WTC11 (cell line): Measurements from ENCODE around the gene ATRX. TPM values are rescaled to one million over a fixed set of nuclear protein-coding genes. Genes with fewer than 3 reads are reported as not detected.

Experiments used
- ATAC-seq: fragments of 200-7000 bp; cut with Tn5 transposase; 2 replicates; pipeline ENCODE4 v1.10.0; 2021; ENCODE audit warnings: mild to moderate bottlenecking, moderate library complexity
- CTCF ChIA-PET: fragments of 300-600 bp; sonication (Branson Sonifier 250); formaldehyde crosslinking; loops from one replicate; lab custom pipeline; 2021; ENCODE audit warnings: antibody characterized with exemption; lab: Charles Lee
- POLR2A ChIA-PET: fragments of 350-600 bp; sonication (Branson Sonifier 250); formaldehyde crosslinking; loops from one replicate; lab custom pipeline; 2021; ENCODE audit warnings: antibody characterized with exemption; lab: Charles Lee
- DNase-seq: peaks from one replicate; pipeline ENCODE4 v3.0.0; 2021; ENCODE audit warnings: low spot score
- H3K27ac Mint-ChIP-seq: 2 replicates; pipeline ENCODE4 v1.8.0; 2021; ENCODE audit warnings: mixed read lengths
- H3K27me3 Mint-ChIP-seq: 2 replicates; pipeline ENCODE4 v1.8.0; 2021; ENCODE audit warnings: low read depth, mild to moderate bottlenecking, moderate library complexity, mixed read lengths
- H3K36me3 Mint-ChIP-seq: 2 replicates; pipeline ENCODE4 v1.8.0; 2021; ENCODE audit warnings: mixed read lengths
- H3K4me1 Mint-ChIP-seq: 2 replicates; pipeline ENCODE4 v1.8.0; 2022; ENCODE audit warnings: mixed read lengths
- H3K4me3 Mint-ChIP-seq: 2 replicates; pipeline ENCODE4 v1.8.0; 2021; ENCODE audit warnings: mild to moderate bottlenecking, moderate library complexity, mixed read lengths
- H3K9me3 Mint-ChIP-seq: 2 replicates; pipeline ENCODE4 v1.8.0; 2021; ENCODE audit warnings: mixed read lengths
- ATF2 ChIP-seq: sonication (generic); formaldehyde crosslinking; IDR thresholded peaks from 2 replicates; pipeline ENCODE4 v1.8.1; 2022; ENCODE audit warnings: low read depth, missing genetic modification reagents, borderline replicate concordance
- CTCF ChIP-seq: fragments of 200-600 bp; IDR thresholded peaks from 2 replicates; pipeline ENCODE4 v1.8.0; 2022; ENCODE audit warnings: antibody characterized with exemption
- FOXK1 ChIP-seq: sonication (generic); formaldehyde crosslinking; IDR thresholded peaks from 2 replicates; pipeline ENCODE4 v1.8.0; 2022; ENCODE audit warnings: mild to moderate bottlenecking, moderate library complexity, missing genetic modification reagents
- GABPB1 ChIP-seq: sonication (generic); formaldehyde crosslinking; IDR thresholded peaks from 2 replicates; pipeline ENCODE4 v1.8.1; 2023; ENCODE audit warnings: mild to moderate bottlenecking, missing genetic modification reagents
- HMGA2 ChIP-seq: fragments of 250-450 bp; sonication (Bioruptor Pico); IDR thresholded peaks from 2 replicates; pipeline ENCODE4 v1.4.0; 2021; ENCODE audit warnings: mild to moderate bottlenecking, moderate library complexity
- IRF2 ChIP-seq: sonication (generic); formaldehyde crosslinking; IDR thresholded peaks from 2 replicates; pipeline ENCODE4 v1.8.0; 2022; ENCODE audit warnings: low read depth, missing genetic modification reagents, borderline replicate concordance
- KAT7 ChIP-seq: sonication (generic); formaldehyde crosslinking; IDR thresholded peaks from 2 replicates; pipeline ENCODE4 v1.8.1; 2023; ENCODE audit warnings: missing genetic modification reagents, mild to moderate bottlenecking, borderline replicate concordance
- MAX ChIP-seq: sonication (generic); formaldehyde crosslinking; IDR thresholded peaks from 2 replicates; pipeline ENCODE4 v1.8.0; 2022; ENCODE audit warnings: mild to moderate bottlenecking, missing genetic modification reagents
- NFATC4 ChIP-seq: fragments of 250-450 bp; sonication (Bioruptor Pico); IDR thresholded peaks from 2 replicates; pipeline ENCODE4 v1.9.0; 2021; ENCODE audit warnings: mild to moderate bottlenecking
- OVOL2 ChIP-seq: fragments of 250-450 bp; sonication (Bioruptor Pico); IDR thresholded peaks from 2 replicates; pipeline ENCODE4 v1.9.0; 2021; ENCODE audit warnings: mild to moderate bottlenecking, borderline replicate concordance
- PRDM15 ChIP-seq: sonication (generic); formaldehyde crosslinking; IDR thresholded peaks from 2 replicates; pipeline ENCODE4 v1.8.0; 2022; ENCODE audit warnings: missing genetic modification reagents
- RORB ChIP-seq: fragments of 250-450 bp; sonication (Bioruptor Pico); IDR thresholded peaks from 2 replicates; pipeline ENCODE4 v1.9.0; 2021; ENCODE audit warnings: mild to moderate bottlenecking
- SMAD4 ChIP-seq: sonication (generic); formaldehyde crosslinking; IDR thresholded peaks from 2 replicates; pipeline ENCODE4 v1.8.0; 2022; ENCODE audit warnings: mild to moderate bottlenecking, missing genetic modification reagents
- TCF7 ChIP-seq: sonication (generic); formaldehyde crosslinking; IDR thresholded peaks from 2 replicates; pipeline ENCODE4 v1.8.0; 2022; ENCODE audit warnings: mild to moderate bottlenecking, low read depth, missing genetic modification reagents, moderate library complexity
- TEAD4 ChIP-seq: sonication (generic); formaldehyde crosslinking; IDR thresholded peaks from 2 replicates; pipeline ENCODE4 v1.8.0; 2022; ENCODE audit warnings: mild to moderate bottlenecking, missing genetic modification reagents
- ZNF138 ChIP-seq: sonication (generic); formaldehyde crosslinking; conservative IDR thresholded peaks from 2 replicates; pipeline ENCODE4 v1.8.1; 2022; ENCODE audit warnings: mild to moderate bottlenecking, moderate library complexity, missing genetic modification reagents
- total RNA-seq: library from RNA; stranded (reverse); gene quantifications from 3 replicates; pipeline ENCODE4 v1.2.3, GENCODE V29; 2021
- TF ChIP-seq, protein P1 (sequence below): sonication (generic); formaldehyde crosslinking; IDR thresholded peaks from 2 replicates; pipeline ENCODE4 v1.8.0; 2023; ENCODE audit warnings: missing genetic modification reagents
- TF ChIP-seq, protein P2 (sequence below): sonication (generic); formaldehyde crosslinking; IDR thresholded peaks from 2 replicates; pipeline ENCODE4 v1.8.1; 2023; ENCODE audit warnings: mild to moderate bottlenecking, missing genetic modification reagents, borderline replicate concordance
- TF ChIP-seq, protein P3 (sequence below): fragments of 250-450 bp; sonication (Bioruptor Pico); IDR thresholded peaks from 2 replicates; pipeline ENCODE4 v1.9.0; 2021; ENCODE audit warnings: mild to moderate bottlenecking

ATRX gene
- total RNA-seq, 1 experiment from 2014 or later: 96.6 TPM

DNA sequence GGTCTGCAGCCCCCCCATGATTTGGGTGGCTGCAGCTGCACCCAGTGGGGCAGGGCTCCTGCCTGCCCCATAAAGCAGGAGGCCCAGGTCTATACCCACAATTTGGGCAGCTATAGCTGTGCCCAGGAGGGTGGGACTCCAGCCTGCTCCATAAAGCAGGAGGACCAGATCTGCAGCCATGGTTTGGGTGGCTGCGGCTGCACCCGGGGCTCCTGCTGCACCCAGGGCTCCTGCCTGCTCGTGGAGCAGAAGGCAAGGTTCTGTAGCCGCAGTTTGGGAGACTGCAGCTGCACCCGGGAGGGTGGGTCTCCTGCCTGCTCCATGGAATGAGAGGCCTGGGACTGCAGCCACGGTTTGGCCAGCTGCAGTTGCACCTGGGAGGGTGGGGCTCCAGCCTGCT, 81.1 kb downstream of the ATRX start (continued):
- TF ChIP-seq, protein P1, sequence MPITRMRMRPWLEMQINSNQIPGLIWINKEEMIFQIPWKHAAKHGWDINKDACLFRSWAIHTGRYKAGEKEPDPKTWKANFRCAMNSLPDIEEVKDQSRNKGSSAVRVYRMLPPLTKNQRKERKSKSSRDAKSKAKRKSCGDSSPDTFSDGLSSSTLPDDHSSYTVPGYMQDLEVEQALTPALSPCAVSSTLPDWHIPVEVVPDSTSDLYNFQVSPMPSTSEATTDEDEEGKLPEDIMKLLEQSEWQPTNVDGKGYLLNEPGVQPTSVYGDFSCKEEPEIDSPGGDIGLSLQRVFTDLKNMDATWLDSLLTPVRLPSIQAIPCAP (CRISPR knock-in tag): no peak
- no peak for TF ChIP-seq CTCF
- no peak for TF ChIP-seq MAX (CRISPR knock-in tag)

DNA sequence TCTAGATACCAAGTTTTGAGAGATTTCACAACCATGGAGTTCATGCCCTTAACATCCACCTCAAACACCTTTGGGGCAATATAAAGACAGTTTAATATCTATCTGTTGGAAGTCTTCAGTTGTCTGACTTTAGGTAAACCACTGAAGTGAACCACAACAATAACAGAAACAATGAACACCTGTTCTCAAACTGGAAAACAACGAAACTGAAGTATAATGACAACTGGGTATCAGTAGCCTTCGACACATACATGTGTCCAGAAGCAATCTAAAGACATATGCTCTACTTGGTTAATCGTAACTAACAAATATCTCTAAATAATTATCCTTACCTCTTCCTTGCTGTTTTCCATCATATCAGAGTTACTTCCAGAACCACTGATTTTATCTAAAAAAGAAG, 87.8 kb downstream of the ATRX start:
- no peak for DNase-seq
- H3K9me3 Mint-ChIP-seq: no peaks in the 10 kb centered on the region
- H3K36me3 Mint-ChIP-seq: peaks cover 7% of the 10 kb centered on the region
- no peaks in the 10 kb centered on the region for H3K4me1 Mint-ChIP-seq
- no peak for ATAC-seq
- ChIA-PET CTCF (no interaction called here), POLR2A (no interaction called here)
- no peak overlapping the region for H3K4me3 Mint-ChIP-seq
- no peaks in the 10 kb centered on the region for H3K27me3 Mint-ChIP-seq
- no peak overlapping the region for H3K27ac Mint-ChIP-seq
- TF ChIP-seq ATF2 (CRISPR knock-in tag) (no peak), TEAD4 (CRISPR knock-in tag) (no peak), SMAD4 (CRISPR knock-in tag) (no peak), OVOL2 (no peak), RORB (CRISPR knock-in tag) (no peak), ZNF138 (CRISPR knock-in tag) (no peak), FOXK1 (CRISPR knock-in tag) (no peak), TCF7 (CRISPR knock-in tag) (no peak), PRDM15 (CRISPR knock-in tag) (no peak), IRF2 (no peak), HMGA2 (no peak), KAT7 (CRISPR knock-in tag) (no peak), NFATC4 (CRISPR knock-in tag) (no peak), GABPB1 (no peak)
- TF ChIP-seq, protein P2, sequence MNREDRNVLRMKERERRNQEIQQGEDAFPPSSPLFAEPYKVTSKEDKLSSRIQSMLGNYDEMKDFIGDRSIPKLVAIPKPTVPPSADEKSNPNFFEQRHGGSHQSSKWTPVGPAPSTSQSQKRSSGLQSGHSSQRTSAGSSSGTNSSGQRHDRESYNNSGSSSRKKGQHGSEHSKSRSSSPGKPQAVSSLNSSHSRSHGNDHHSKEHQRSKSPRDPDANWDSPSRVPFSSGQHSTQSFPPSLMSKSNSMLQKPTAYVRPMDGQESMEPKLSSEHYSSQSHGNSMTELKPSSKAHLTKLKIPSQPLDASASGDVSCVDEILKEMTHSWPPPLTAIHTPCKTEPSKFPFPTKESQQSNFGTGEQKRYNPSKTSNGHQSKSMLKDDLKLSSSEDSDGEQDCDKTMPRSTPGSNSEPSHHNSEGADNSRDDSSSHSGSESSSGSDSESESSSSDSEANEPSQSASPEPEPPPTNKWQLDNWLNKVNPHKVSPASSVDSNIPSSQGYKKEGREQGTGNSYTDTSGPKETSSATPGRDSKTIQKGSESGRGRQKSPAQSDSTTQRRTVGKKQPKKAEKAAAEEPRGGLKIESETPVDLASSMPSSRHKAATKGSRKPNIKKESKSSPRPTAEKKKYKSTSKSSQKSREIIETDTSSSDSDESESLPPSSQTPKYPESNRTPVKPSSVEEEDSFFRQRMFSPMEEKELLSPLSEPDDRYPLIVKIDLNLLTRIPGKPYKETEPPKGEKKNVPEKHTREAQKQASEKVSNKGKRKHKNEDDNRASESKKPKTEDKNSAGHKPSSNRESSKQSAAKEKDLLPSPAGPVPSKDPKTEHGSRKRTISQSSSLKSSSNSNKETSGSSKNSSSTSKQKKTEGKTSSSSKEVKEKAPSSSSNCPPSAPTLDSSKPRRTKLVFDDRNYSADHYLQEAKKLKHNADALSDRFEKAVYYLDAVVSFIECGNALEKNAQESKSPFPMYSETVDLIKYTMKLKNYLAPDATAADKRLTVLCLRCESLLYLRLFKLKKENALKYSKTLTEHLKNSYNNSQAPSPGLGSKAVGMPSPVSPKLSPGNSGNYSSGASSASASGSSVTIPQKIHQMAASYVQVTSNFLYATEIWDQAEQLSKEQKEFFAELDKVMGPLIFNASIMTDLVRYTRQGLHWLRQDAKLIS: no peak
- TF ChIP-seq, protein P3, sequence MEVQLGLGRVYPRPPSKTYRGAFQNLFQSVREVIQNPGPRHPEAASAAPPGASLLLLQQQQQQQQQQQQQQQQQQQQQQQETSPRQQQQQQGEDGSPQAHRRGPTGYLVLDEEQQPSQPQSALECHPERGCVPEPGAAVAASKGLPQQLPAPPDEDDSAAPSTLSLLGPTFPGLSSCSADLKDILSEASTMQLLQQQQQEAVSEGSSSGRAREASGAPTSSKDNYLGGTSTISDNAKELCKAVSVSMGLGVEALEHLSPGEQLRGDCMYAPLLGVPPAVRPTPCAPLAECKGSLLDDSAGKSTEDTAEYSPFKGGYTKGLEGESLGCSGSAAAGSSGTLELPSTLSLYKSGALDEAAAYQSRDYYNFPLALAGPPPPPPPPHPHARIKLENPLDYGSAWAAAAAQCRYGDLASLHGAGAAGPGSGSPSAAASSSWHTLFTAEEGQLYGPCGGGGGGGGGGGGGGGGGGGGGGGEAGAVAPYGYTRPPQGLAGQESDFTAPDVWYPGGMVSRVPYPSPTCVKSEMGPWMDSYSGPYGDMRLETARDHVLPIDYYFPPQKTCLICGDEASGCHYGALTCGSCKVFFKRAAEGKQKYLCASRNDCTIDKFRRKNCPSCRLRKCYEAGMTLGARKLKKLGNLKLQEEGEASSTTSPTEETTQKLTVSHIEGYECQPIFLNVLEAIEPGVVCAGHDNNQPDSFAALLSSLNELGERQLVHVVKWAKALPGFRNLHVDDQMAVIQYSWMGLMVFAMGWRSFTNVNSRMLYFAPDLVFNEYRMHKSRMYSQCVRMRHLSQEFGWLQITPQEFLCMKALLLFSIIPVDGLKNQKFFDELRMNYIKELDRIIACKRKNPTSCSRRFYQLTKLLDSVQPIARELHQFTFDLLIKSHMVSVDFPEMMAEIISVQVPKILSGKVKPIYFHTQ (CRISPR knock-in tag): no peak
